ENCODE data around the gene SNX21. TPM values are rescaled to one million over a fixed set of nuclear protein-coding genes. Genes with fewer than 3 reads are reported as not detected.

Gene SNX21
- total and polyA plus RNA-seq, 9 of the 15 experiments (the other 6 are each of a cell fraction or from before 2014, with no cell fraction given): 0.10 to 1.2 (median 0.42) TPM

GRCh38 chr20:45816951-45817350, 16.6 kb upstream of the SNX21 start (continued):
- TF ChIP-seq, protein P1, sequence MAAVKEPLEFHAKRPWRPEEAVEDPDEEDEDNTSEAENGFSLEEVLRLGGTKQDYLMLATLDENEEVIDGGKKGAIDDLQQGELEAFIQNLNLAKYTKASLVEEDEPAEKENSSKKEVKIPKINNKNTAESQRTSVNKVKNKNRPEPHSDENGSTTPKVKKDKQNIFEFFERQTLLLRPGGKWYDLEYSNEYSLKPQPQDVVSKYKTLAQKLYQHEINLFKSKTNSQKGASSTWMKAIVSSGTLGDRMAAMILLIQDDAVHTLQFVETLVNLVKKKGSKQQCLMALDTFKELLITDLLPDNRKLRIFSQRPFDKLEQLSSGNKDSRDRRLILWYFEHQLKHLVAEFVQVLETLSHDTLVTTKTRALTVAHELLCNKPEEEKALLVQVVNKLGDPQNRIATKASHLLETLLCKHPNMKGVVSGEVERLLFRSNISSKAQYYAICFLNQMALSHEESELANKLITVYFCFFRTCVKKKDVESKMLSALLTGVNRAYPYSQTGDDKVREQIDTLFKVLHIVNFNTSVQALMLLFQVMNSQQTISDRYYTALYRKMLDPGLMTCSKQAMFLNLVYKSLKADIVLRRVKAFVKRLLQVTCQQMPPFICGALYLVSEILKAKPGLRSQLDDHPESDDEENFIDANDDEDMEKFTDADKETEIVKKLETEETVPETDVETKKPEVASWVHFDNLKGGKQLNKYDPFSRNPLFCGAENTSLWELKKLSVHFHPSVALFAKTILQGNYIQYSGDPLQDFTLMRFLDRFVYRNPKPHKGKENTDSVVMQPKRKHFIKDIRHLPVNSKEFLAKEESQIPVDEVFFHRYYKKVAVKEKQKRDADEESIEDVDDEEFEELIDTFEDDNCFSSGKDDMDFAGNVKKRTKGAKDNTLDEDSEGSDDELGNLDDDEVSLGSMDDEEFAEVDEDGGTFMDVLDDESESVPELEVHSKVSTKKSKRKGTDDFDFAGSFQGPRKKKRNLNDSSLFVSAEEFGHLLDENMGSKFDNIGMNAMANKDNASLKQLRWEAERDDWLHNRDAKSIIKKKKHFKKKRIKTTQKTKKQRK (IDR thresholded peaks at IDR 0.05; ENCODE audit: borderline replicate concordance, low read depth, low read length): no peak
- TF ChIP-seq HOXB6 (CRISPR knock-in tag; IDR thresholded peaks at IDR 0.05; ENCODE audit: borderline replicate concordance) (no peak), MTA2 (IDR thresholded peaks at IDR 0.05; ENCODE audit: low read depth) (no peak)

DNA sequence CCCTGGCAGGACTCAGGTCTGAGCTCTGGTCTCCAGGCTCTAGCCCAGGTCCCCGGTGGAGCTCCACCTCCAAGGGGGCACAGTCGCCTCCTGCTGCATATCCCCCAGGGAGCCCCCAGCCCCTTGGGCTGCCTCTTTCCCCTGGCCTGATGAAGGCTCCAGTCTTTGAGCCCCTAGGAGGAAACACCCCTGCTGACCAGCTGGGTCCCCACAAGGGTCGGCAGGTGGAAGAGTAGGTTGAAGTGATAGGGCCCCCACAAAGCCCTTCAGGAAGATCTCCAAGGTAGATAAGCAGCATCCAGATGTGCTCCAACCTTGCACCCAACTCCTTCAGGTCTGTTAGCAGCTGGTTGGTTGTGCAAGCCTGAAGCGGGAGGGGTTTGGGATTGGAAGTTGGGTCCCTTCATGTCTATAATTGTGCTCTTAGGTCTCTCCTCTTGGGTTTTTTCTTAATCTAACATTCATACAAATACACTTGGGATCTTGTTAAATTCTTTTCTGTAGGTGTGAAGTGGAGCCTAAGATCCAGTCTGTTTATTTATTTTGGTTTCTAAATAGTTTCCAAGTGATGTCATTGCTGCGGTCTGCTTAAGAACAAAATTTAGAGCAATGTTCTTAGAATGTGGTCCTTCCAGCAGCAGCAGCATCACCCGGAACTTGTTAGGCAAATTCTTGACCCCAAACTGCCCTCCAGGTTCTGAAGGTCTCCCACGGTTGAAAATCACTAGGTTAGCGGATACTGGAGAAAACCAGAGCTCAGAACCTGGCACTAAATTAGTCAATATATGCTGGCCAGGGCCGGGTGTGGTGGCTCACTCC, 16.0 kb upstream of the SNX21 start:
- ChIA-PET POLR2A (interaction anchor here (0.8 to 2.0 kb wide), 4 partner anchors 13 to 19 kb away, joined by 3 to 6 read pairs (median 3); partner anchors contain the start of gene SNX21), CTCF (ENCODE audit: low intra/inter-chr PET ratio) (interaction anchor here (0.5 kb wide), 1 partner anchor 809 kb away, joined by 3 read pairs; no protein-coding TSS in a partner anchor)
- no peak for DNase-seq (ENCODE audit: extremely low read depth in 1 of 4, low spot score in 3 of 4)
- H3K79me2 ChIP-seq (ENCODE audit: control insufficient read depth, insufficient read depth, low read length): no peaks in the 10 kb centered on the region
- no peaks in the 10 kb centered on the region for H3K9me1 ChIP-seq (ENCODE audit: control insufficient read depth, insufficient read depth, low read length)
- 0 out of 4 replicates have a peak overlapping the region, but pooled peaks of 1 of the 2 experiments have one; percentile 54 for H3K9ac ChIP-seq (ENCODE audit: insufficient read depth in 1 of 2, low read depth in 2 of 2, low read length in 2 of 2)
- no peak overlapping the region for H3K4me2 ChIP-seq (ENCODE audit: insufficient read depth, low read length)
- intact Hi-C loops (cut with micrococcal nuclease) (no loop called here), in situ Hi-C loops (cut with MboI) (no loop called here)
- no peak overlapping the region for H3K27ac ChIP-seq (ENCODE audit: extremely low read depth, low read depth, low read length)
- no peak for FAIRE-seq
- H3K27me3 ChIP-seq (ENCODE audit: control insufficient read depth in 2 of 2, insufficient read depth in 2 of 2, low read length in 2 of 2): no peaks in the 10 kb centered on the region
- BruUV-seq (replicated peaks): no TSS peak
- H2AFZ ChIP-seq (ENCODE audit: low read depth, low read length): no peak overlapping the region
- H3K4me3 ChIP-seq: no peak overlapping the region
- no peaks in the 10 kb centered on the region for H3K9me3 ChIP-seq (replicated peaks; ENCODE audit: control insufficient read depth, insufficient read depth, low read depth, low read length)
- ATAC-seq: no peak
- peaks cover 0 to 15% of the 10 kb centered on the region in 2 experiments; a peak in 2 of 5 replicates for H3K4me1 ChIP-seq (replicated peaks in 1 of 2; ENCODE audit: control insufficient read depth in 2 of 2, insufficient read depth in 2 of 2, low read length in 2 of 2)
- WGBS (ENCODE audit: insufficient coverage, low coverage, missing lambda C conversion rate): 38% methylated on average over 9 of the region's 9 CpGs
- H4K20me1 ChIP-seq (replicated peaks; ENCODE audit: control insufficient read depth, insufficient read depth, low read length): no peaks in the 10 kb centered on the region
- no peaks in the 10 kb centered on the region; the same call in 2 of the 3 replicates for H3K36me3 ChIP-seq (ENCODE audit: control insufficient read depth, insufficient read depth, low read length)
- TF ChIP-seq MBD2 (IDR thresholded peaks at IDR 0.05; ENCODE audit: borderline replicate concordance, low read depth) (no peak), ATF3 (IDR thresholded peaks at IDR 0.05) (peak; percentile 47; the same call in 1 of the 2 replicates), ATF3 (CRISPR knock-in tag; conservative IDR thresholded peaks at IDR 0.05) (no peak), GABPA (tag; conservative IDR thresholded peaks at IDR 0.05; ENCODE audit: low read depth) (peak; percentile 52), NR2C1 (IDR thresholded peaks at IDR 0.05) (peak; percentile 37; the same call in 1 of the 2 replicates), NR2C1 (tag; IDR thresholded peaks at IDR 0.05) (no peak), ZBTB49 (CRISPR knock-in tag; IDR thresholded peaks at IDR 0.05; ENCODE audit: borderline replicate concordance) (no peak), KDM5B (IDR thresholded peaks at IDR 0.05; ENCODE audit: insufficient replicate concordance, low read depth, low read length) (no peak)
